Endothelial cell (in vitro differentiated cells): Measurements from ENCODE around the gene CDH23. TPM values are rescaled to one million over a fixed set of nuclear protein-coding genes. Genes with fewer than 3 reads are reported as not detected.
A peak's percentile ranks its signal among the peaks of the same experiment; 100 is the strongest.

Experiments
- DNase-seq: peaks from one replicate; pipeline ENCODE4 v3.0.0; 2021; ENCODE audit warnings: low spot score
- H3K27ac Mint-ChIP-seq: one replicate; pipeline ENCODE4 v1.8.0; 2021; ENCODE audit warnings: mixed read lengths, inconsistent platforms; ENCODE audit not compliant: unreplicated experiment
- H3K27me3 Mint-ChIP-seq: one replicate; pipeline ENCODE4 v1.8.0; 2021; ENCODE audit warnings: mild to moderate bottlenecking, moderate library complexity, mixed read lengths, inconsistent platforms; ENCODE audit not compliant: unreplicated experiment
- H3K36me3 Mint-ChIP-seq: one replicate; pipeline ENCODE4 v1.8.0; 2021; ENCODE audit warnings: mild to moderate bottlenecking, low read depth, mixed read lengths, inconsistent platforms; ENCODE audit not compliant: unreplicated experiment
- H3K4me1 Mint-ChIP-seq: one replicate; pipeline ENCODE4 v1.8.0; 2021; ENCODE audit warnings: mild to moderate bottlenecking, mixed read lengths, inconsistent platforms; ENCODE audit not compliant: unreplicated experiment
- H3K4me3 Mint-ChIP-seq: one replicate; pipeline ENCODE4 v1.8.0; 2021; ENCODE audit warnings: mild to moderate bottlenecking, mixed read lengths, inconsistent platforms; ENCODE audit not compliant: unreplicated experiment
- H3K9me3 Mint-ChIP-seq: one replicate; pipeline ENCODE4 v1.8.0; 2021; ENCODE audit warnings: mixed read lengths, inconsistent platforms; ENCODE audit not compliant: unreplicated experiment
- CTCF ChIP-seq: fragments of 200-600 bp; sonication (generic); IDR thresholded peaks from one replicate; pipeline ENCODE4 v1.5.0; 2021; ENCODE audit warnings: antibody characterized with exemption; ENCODE audit not compliant: unreplicated experiment
- total RNA-seq: library from RNA; stranded (reverse); fragmentation: NEBNext Ultra II Directional; extraction: Animal tissue kit (Norgen Biotek cat#: 25700); gene quantifications from one replicate; pipeline ENCODE4 v1.2.1, GENCODE V29; 2021; ENCODE audit not compliant: unreplicated experiment

CDH23 gene
- total RNA-seq, 1 donor from 2014 or later, result 0.54 TPM

DNA sequence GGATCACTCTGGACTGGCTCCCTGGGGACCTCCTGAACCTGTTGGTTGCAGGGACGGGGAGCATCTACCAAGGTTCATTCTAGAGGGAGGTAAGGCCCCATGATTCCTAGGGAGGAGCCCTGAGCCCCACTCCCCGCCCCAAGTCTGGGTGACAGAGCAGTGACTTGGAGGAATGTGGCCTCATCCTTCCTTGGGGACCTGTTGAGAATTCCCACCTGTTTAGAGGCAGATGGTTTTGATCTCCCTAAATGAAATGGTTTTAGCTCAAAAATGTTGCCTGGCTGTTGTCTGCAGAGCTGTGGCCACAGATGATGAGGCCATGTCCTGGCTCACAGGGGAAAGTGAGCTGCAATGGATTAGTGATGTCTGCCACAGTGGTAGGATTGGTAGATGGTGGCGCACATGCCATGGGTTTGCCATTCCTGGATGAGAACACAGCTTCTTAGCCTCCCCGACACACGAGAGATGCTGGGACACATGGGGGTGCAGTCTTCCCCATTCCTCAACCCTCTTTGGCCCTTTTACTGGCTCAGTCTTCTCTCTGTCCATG lies 310.6 kb downstream of the CDH23 start:
- H3K36me3 Mint-ChIP-seq, result no peaks in the 10 kb centered on the region
- H3K4me3 Mint-ChIP-seq, result no peak overlapping the region
- peaks cover 7% of the 10 kb centered on the region for H3K27me3 Mint-ChIP-seq
- no peak for TF ChIP-seq CTCF
- H3K9me3 Mint-ChIP-seq, result no peaks in the 10 kb centered on the region
- DNase-seq, result no peak
- no peak overlapping the region for H3K27ac Mint-ChIP-seq
- H3K4me1 Mint-ChIP-seq, result peaks cover 8% of the 10 kb centered on the region

DNA sequence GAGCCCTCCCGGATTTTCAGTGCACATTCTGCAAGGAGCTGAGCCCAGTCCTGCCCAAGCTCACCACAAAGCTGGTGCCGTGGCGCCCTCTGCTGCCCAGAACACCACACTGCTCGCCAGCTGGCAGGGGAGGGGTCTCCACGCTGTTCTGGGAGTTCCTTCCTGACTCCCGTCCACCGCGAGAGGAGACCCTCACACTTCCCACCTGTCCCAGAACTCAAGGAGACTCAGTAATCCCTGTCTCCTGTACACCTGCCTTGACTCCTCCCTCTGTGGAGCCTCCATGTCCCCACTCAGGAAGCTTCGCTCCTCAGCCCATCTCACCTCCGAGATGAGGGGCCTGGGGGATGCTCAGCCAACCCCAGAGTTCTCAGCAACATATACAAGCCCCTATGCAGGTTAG lies 311.6 kb downstream of the CDH23 start:
- peaks cover 9% of the 10 kb centered on the region for H3K4me1 Mint-ChIP-seq
- DNase-seq, result peak; percentile 93

DNA sequence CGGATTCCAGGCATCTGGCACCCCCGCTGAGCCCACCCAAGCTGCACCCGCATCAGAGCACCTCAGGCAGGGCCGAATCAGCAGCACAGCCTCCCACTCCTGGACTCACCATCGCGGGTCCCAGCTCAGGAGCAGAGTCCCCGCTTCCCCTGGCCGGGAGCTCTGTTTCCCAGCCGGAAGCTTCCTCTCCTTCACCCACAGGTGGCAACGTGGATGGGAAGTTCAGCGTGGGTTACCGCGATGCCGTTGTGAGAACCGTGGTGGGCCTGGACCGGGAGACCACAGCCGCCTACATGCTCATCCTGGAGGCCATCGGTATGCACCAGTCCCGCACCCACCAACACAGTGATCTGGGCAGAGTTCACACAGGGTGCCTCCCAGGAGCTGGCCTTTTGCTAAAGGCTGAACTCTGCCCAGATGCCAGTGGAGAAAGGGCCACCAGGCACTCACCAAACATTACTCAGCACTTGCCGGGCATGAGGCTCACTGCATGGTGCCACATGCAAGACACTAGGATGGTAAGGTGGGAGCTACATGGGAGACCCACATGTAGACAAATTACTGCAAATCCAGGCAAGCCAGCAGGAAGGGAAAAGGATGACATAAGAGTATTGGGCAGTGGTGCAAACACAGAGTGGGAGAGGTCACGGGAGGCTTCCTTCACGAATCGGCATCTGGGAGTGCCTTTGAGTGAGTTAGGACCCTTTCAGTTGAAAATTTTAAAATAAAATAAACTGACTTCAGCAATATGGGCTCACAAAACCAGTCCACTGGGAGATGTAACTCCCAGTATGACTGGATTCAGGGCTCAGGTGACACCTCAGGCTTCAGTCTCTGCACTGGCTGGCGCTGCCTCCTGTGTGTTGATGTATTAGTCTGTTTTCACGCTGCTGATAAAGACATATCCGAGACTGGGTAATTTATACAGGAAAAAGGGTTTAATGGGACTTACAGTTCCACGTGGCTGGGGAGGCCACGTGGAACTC lies 312.5 kb downstream of the CDH23 start:
- H3K4me1 Mint-ChIP-seq, result peaks cover 17% of the 10 kb centered on the region
- no peaks in the 10 kb centered on the region for H3K9me3 Mint-ChIP-seq
- H3K27me3 Mint-ChIP-seq, result peaks cover 7% of the 10 kb centered on the region
- no peak overlapping the region for H3K4me3 Mint-ChIP-seq
- no peaks in the 10 kb centered on the region for H3K36me3 Mint-ChIP-seq
- TF ChIP-seq CTCF, result no peak
- DNase-seq, result no peak
- H3K27ac Mint-ChIP-seq, result no peak overlapping the region

More for the DNA sequence above, 311.6 kb downstream of the CDH23 start:
- Mint-ChIP-seq H3K27ac (no peak overlapping the region), H3K36me3 (no peaks in the 10 kb centered on the region), H3K9me3 (no peaks in the 10 kb centered on the region), H3K4me3 (no peak overlapping the region), H3K27me3 (peaks cover 7% of the 10 kb centered on the region)
- TF ChIP-seq CTCF, result peak; percentile 90

- H3K4me3 Mint-ChIP-seq, result no peak overlapping the region
- TF ChIP-seq CTCF, result no peak
- H3K4me1 Mint-ChIP-seq, result peaks cover 20% of the 10 kb centered on the region
- no peaks in the 10 kb centered on the region for H3K9me3 Mint-ChIP-seq
- H3K27ac Mint-ChIP-seq, result no peak overlapping the region
- H3K27me3 Mint-ChIP-seq, result peaks cover 8% of the 10 kb centered on the region
- H3K36me3 Mint-ChIP-seq, result peaks cover 3% of the 10 kb centered on the region
- DNase-seq, result no peak
These were observed 313.8 kb downstream of the CDH23 start for GRCh38 chr10:71710519-71710918.
